Hepatocyte (in vitro differentiated cells): ENCODE measurements around the gene FAM20C. TPM values are rescaled to one million over a fixed set of nuclear protein-coding genes. Genes with fewer than 3 reads are reported as not detected.

Experiments used
- DNase-seq: peaks from one replicate; pipeline ENCODE4 v3.0.0-alpha.2; 2016; ENCODE audit warnings: low spot score
- H2AFZ ChIP-seq: fragments of 200-600 bp; sonication (generic); 2 replicates; pipeline ENCODE4 v1.6.0; 2016; ENCODE audit warnings: antibody characterized with exemption, mild to moderate bottlenecking
- H3K27ac ChIP-seq: fragments of 200-600 bp; sonication (generic); 2 replicates; pipeline ENCODE4 v1.5.1; 2016; ENCODE audit warnings: mild to moderate bottlenecking
- H3K27me3 ChIP-seq: fragments of 200-600 bp; sonication (generic); 2 replicates; pipeline ENCODE4 v1.6.1; 2016
- H3K36me3 ChIP-seq: fragments of 200-600 bp; sonication (generic); replicated peaks from 2 replicates; pipeline ENCODE4 v1.5.1; 2016; ENCODE audit warnings: low read depth; ENCODE audit not compliant: insufficient read depth
- H3K4me1 ChIP-seq: fragments of 200-600 bp; sonication (generic); 2 replicates; pipeline ENCODE4 v1.5.1; 2016; ENCODE audit warnings: mild to moderate bottlenecking, moderate library complexity; ENCODE audit not compliant: insufficient read depth
- H3K4me2 ChIP-seq: fragments of 200-600 bp; sonication (generic); 2 replicates; pipeline ENCODE4 v1.6.0; 2016
- H3K4me3 ChIP-seq: fragments of 200-600 bp; sonication (generic); 2 replicates; pipeline ENCODE4 v1.5.1; 2016; ENCODE audit warnings: mild to moderate bottlenecking
- H3K79me2 ChIP-seq: fragments of 200-600 bp; sonication (generic); 2 replicates; pipeline ENCODE4 v1.6.0; 2017; ENCODE audit warnings: mild to moderate bottlenecking
- H3K9me2 ChIP-seq: fragments of 200-600 bp; sonication (generic); replicated peaks from 2 replicates; pipeline ENCODE4 v1.6.0; 2017; ENCODE audit warnings: mild to moderate bottlenecking; ENCODE audit not compliant: insufficient read depth
- H3K9me3 ChIP-seq: fragments of 200-600 bp; sonication (generic); 2 replicates; pipeline ENCODE4 v1.5.1; 2016; ENCODE audit warnings: low read depth, mild to moderate bottlenecking
- H4K20me1 ChIP-seq: fragments of 200-600 bp; sonication (generic); 2 replicates; pipeline ENCODE4 v1.6.0; 2016; ENCODE audit warnings: mild to moderate bottlenecking; ENCODE audit not compliant: insufficient read depth, poor library complexity, severe bottlenecking
- EZH2 ChIP-seq: fragments of 200-600 bp; sonication (generic); IDR thresholded peaks from 2 replicates; pipeline ENCODE4 v1.6.1; 2016; ENCODE audit warnings: antibody characterized with exemption, mild to moderate bottlenecking, borderline replicate concordance
- EZH2phosphoT487 ChIP-seq: fragments of 200-600 bp; sonication (generic); IDR thresholded peaks from one replicate; pipeline ENCODE4 v1.6.1; 2018; ENCODE audit warnings: antibody characterized with exemption, mild to moderate bottlenecking, low read depth, moderate library complexity; ENCODE audit not compliant: unreplicated experiment, severe bottlenecking
- WGBS: methylation state at CpG from one replicate; pipeline ENCODE4 v1.1.6; 2016; ENCODE audit warnings: low lambda C conversion rate; ENCODE audit errors: missing lambda C conversion rate; 5-methylcytosine and 5-hydroxymethylcytosine counted together
- polyA plus RNA-seq: library from polyadenylated mRNA; unstranded; fragments of >200 nt; fragmentation: Nextera tagmentation; extraction: Ambion mirVana; gene quantifications from 2 replicates; pipeline ENCODE4 v1.2.1, GENCODE V29; 2016
- total RNA-seq: library from RNA; depleted of rRNA; stranded (reverse); fragments of >200 nt; gene quantifications from 2 replicates; pipeline ENCODE4 v1.2.3, GENCODE V29; 2014
- TF ChIP-seq, protein P1 (sequence below): fragments of 200-600 bp; sonication (generic); IDR thresholded peaks from 2 replicates; pipeline ENCODE4 v1.5.1; 2016; ENCODE audit warnings: antibody characterized with exemption, mild to moderate bottlenecking; ENCODE audit not compliant: poor library complexity

Gene FAM20C
- total and polyA plus RNA-seq, 2 experiments from 2014 or later, result 24.4 to 42.5 TPM

DNA sequence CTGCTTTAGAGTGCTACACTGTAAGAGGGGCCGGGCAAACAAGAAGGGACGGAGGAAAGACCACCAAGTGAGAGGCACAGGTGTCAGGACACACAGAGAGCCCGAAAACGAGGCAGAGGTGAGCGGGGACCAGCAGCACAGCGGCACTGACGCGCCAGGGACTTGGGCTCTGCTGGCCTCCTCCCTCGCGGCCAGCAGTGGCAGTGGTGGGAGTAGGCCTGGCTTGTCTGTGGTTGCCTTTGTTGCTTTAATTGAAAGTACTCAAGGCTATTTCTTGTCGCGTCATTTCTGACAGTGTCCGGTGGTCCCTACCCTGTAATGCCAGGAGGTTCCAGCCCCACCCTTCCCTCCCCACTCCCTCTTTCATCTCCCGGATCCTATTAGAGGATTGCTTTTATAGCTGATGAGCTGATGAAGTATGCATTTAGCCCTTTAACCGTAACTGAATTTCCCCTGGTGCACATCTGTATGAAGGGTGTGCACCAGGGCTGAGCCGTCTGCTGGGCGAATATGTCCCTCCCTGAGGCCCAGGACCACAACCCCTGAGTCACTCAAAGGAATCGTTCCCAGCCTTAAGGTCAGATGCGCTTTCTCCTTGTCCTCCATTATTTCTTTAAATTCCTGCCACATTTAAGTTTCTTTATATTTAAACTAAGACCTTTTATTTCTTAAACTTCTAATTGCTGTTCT, 39.5 kb upstream of the FAM20C start:
- Histone ChIP-seq H3K27me3 (no peaks in the 10 kb centered on the region), H2AFZ (no peak overlapping the region), H3K9me2 (no peaks in the 10 kb centered on the region), H3K79me2 (no peaks in the 10 kb centered on the region), H3K4me3 (no peak overlapping the region), H3K4me2 (no peak overlapping the region), H4K20me1 (no peaks in the 10 kb centered on the region), H3K27ac (no peak overlapping the region), H3K36me3 (no peaks in the 10 kb centered on the region), H3K4me1 (peaks cover 18% of the 10 kb centered on the region), H3K9me3 (no peaks in the 10 kb centered on the region)
- no peak for TF ChIP-seq EZH2
- TF ChIP-seq, protein P1, sequence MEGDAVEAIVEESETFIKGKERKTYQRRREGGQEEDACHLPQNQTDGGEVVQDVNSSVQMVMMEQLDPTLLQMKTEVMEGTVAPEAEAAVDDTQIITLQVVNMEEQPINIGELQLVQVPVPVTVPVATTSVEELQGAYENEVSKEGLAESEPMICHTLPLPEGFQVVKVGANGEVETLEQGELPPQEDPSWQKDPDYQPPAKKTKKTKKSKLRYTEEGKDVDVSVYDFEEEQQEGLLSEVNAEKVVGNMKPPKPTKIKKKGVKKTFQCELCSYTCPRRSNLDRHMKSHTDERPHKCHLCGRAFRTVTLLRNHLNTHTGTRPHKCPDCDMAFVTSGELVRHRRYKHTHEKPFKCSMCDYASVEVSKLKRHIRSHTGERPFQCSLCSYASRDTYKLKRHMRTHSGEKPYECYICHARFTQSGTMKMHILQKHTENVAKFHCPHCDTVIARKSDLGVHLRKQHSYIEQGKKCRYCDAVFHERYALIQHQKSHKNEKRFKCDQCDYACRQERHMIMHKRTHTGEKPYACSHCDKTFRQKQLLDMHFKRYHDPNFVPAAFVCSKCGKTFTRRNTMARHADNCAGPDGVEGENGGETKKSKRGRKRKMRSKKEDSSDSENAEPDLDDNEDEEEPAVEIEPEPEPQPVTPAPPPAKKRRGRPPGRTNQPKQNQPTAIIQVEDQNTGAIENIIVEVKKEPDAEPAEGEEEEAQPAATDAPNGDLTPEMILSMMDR, result no peak
- TF ChIP-seq EZH2phosphoT487, result no peak
- whole genome bisulfite sequencing, result 83% methylated on average over 19 of the region's 19 CpGs
- no peak for DNase-seq

DNA sequence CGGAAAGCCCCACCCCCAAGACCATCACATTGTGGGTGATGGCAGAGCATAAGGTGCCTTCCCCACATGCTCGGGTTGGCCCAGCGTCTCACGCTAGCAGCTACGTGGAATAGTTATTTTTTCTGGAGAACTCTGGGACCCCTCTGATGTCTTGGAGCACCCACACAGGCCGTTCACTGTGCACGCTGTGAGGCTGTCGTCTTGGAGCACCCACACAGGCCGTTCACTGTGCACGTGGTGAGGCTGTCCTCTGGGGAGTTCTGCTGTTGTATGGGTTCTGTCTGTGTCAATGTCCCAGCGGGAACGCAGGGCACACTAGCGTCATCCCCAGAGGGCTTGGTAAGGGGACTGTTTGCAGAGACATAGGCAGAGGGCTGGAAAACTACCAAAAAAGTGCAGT, 38.8 kb upstream of the FAM20C start:
- H4K20me1 ChIP-seq, result no peaks in the 10 kb centered on the region
- H3K79me2 ChIP-seq, result no peaks in the 10 kb centered on the region
- no peak overlapping the region for H3K4me2 ChIP-seq
- H3K27ac ChIP-seq, result no peak overlapping the region
- 95% methylated on average over 13 of the region's 13 CpGs for WGBS
- H3K4me3 ChIP-seq, result no peak overlapping the region
- no peaks in the 10 kb centered on the region for H3K9me2 ChIP-seq
- H3K9me3 ChIP-seq, result no peaks in the 10 kb centered on the region
- H3K4me1 ChIP-seq, result peaks cover 18% of the 10 kb centered on the region
- no peaks in the 10 kb centered on the region for H3K27me3 ChIP-seq
- no peak overlapping the region for H2AFZ ChIP-seq
- no peak for DNase-seq
- H3K36me3 ChIP-seq, result no peaks in the 10 kb centered on the region
- TF ChIP-seq, protein P1, result no peak
- TF ChIP-seq EZH2 (no peak), EZH2phosphoT487 (no peak)

DNA sequence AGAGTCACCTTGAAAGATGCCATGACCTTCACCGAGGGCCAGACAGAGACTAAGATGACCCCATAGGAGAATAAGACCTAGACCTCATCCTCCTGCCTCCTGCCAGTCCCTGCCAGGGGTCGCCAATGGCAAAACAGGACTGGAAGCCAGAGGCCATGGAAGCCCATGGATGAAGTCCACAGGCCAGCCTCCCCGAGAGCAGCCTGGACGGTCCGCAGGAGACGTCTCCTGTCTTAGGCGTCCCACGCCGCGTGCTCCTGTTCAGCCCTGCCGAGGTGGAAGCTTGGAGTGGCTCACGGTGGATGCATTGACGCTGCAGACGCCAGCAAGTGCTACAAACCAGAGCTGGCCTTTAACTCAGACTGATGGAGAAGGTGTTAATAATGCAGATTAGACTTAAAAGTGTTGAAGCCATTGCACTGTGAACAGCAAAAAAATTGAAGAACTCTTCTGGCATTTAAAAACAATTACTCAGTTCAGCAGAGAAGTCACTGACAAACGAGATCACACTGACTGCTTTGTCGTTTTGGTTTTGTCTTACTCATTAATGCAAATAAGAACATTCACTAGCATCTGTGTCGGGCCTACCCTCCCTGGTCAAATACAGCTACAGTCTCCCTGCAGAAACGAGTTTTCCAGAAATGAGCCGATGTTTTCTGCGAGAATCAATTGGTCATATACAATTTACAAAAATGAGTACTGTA, 38.1 kb upstream of the FAM20C start:
- no peaks in the 10 kb centered on the region for H4K20me1 ChIP-seq
- H3K79me2 ChIP-seq, result no peaks in the 10 kb centered on the region
- no peak for DNase-seq
- WGBS, result 91% methylated on average over 19 of the region's 20 CpGs
- H3K4me2 ChIP-seq, result no peak overlapping the region
- TF ChIP-seq EZH2phosphoT487, result no peak
- TF ChIP-seq, protein P1, result no peak
- TF ChIP-seq EZH2, result no peak
- H3K36me3 ChIP-seq, result no peaks in the 10 kb centered on the region
- H2AFZ ChIP-seq, result no peak overlapping the region
- no peak overlapping the region for H3K4me3 ChIP-seq
- H3K4me1 ChIP-seq, result peaks cover 18% of the 10 kb centered on the region
- no peaks in the 10 kb centered on the region for H3K27me3 ChIP-seq
- no peaks in the 10 kb centered on the region for H3K9me2 ChIP-seq
- H3K9me3 ChIP-seq, result no peaks in the 10 kb centered on the region
- H3K27ac ChIP-seq, result no peak overlapping the region
